ENCODE results near the gene KRT17. TPM values are rescaled to one million over a fixed set of nuclear protein-coding genes. Genes with fewer than 3 reads are reported as not detected.

The KRT17 gene
- total RNA-seq, 3 donors from 2014 or later (not counting 1 experiment from before 2014, with no cell fraction given), result not detected

DNA sequence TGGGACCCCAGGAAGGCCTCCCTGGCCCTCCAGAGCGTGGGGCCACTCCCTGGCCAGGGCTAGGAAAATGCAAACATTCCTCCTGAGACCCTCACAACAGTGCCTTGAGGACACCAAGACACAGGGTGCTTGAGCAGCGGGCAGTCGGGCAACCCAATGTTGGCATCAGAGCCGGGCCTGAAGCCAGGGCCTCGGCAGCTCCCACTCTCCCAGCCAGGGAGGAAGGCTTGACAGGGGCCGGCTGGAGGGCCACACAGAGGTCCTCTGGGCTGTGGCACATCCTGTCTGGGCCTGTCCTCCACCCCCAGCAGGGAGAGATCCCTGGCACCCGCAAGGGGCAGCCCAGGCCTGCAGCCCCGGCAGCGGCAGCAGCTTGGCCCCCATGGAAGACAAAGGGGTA lies 12.3 kb upstream of the KRT17 start:
- no peak for DNase-seq
- H3K9me3 ChIP-seq (ENCODE audit: control insufficient read depth, insufficient read depth, low read length), result no peaks in the 10 kb centered on the region
- no peak overlapping the region for H3K27ac ChIP-seq (ENCODE audit: low read length)
- intact Hi-C loops (cut with micrococcal nuclease), result no loop called here
- H3K36me3 ChIP-seq (ENCODE audit: control insufficient read depth, insufficient read depth, low read length), result no peaks in the 10 kb centered on the region
- no peaks in the 10 kb centered on the region for H3K4me1 ChIP-seq (ENCODE audit: control insufficient read depth, insufficient read depth, low read length)
- 90% methylated on average over 9 of the region's 9 CpGs for WGBS (ENCODE audit: insufficient coverage)
- no peaks in the 10 kb centered on the region for H3K27me3 Mint-ChIP-seq (ENCODE audit: low read depth in 2 of 2)
- H3K27me3 ChIP-seq (ENCODE audit: control insufficient read depth, insufficient read depth, low read length), result no peaks in the 10 kb centered on the region
- no peak for TF ChIP-seq CTCF (IDR thresholded peaks at IDR 0.05)
- no peaks in the 10 kb centered on the region for H3K4me1 Mint-ChIP-seq
- no peak for ATAC-seq
- no peak overlapping the region for H3K27ac Mint-ChIP-seq
- no peaks in the 10 kb centered on the region for H3K36me3 Mint-ChIP-seq
- no peaks in the 10 kb centered on the region for H3K9me3 Mint-ChIP-seq
- no peak overlapping the region for H3K4me3 Mint-ChIP-seq
- H3K4me3 ChIP-seq (ENCODE audit: low read length), result no peak overlapping the region

- ATAC-seq (no peak), DNase-seq (no peak)
- Mint-ChIP-seq H3K36me3 (no peaks in the 10 kb centered on the region), H3K27me3 (ENCODE audit: low read depth in 2 of 2) (no peaks in the 10 kb centered on the region), H3K4me3 (no peak overlapping the region), H3K9me3 (no peaks in the 10 kb centered on the region), H3K27ac (no peak overlapping the region), H3K4me1 (no peaks in the 10 kb centered on the region)
- Histone ChIP-seq H3K27me3 (ENCODE audit: control insufficient read depth, insufficient read depth, low read length) (no peaks in the 10 kb centered on the region), H3K4me1 (ENCODE audit: control insufficient read depth, insufficient read depth, low read length) (no peaks in the 10 kb centered on the region), H3K9me3 (ENCODE audit: control insufficient read depth, insufficient read depth, low read length) (no peaks in the 10 kb centered on the region), H3K27ac (ENCODE audit: low read length) (no peak overlapping the region), H3K36me3 (ENCODE audit: control insufficient read depth, insufficient read depth, low read length) (no peaks in the 10 kb centered on the region), H3K4me3 (ENCODE audit: low read length) (no peak overlapping the region)
- intact Hi-C loops (cut with micrococcal nuclease), result no loop called here
- 83% methylated on average over 28 of the region's 28 CpGs for WGBS (ENCODE audit: insufficient coverage)
- no peak for TF ChIP-seq CTCF (IDR thresholded peaks at IDR 0.05)
Measured at GRCh38 chr17:41635121-41636097, 11.0 kb upstream of the KRT17 start.

- ATAC-seq (no peak), DNase-seq (no peak)
- no peak overlapping the region for H3K27ac Mint-ChIP-seq
- H3K4me3 Mint-ChIP-seq, result no peak overlapping the region
- 92% methylated on average over 7 of the region's 7 CpGs for WGBS (ENCODE audit: insufficient coverage)
- no peaks in the 10 kb centered on the region for H3K4me1 Mint-ChIP-seq
- no peaks in the 10 kb centered on the region for H3K9me3 Mint-ChIP-seq
- no peaks in the 10 kb centered on the region for H3K4me1 ChIP-seq (ENCODE audit: control insufficient read depth, insufficient read depth, low read length)
- no peaks in the 10 kb centered on the region for H3K9me3 ChIP-seq (ENCODE audit: control insufficient read depth, insufficient read depth, low read length)
- intact Hi-C loops (cut with micrococcal nuclease), result no loop called here
- H3K27me3 Mint-ChIP-seq (ENCODE audit: low read depth in 2 of 2), result no peaks in the 10 kb centered on the region
- no peak overlapping the region for H3K27ac ChIP-seq (ENCODE audit: low read length)
- no peaks in the 10 kb centered on the region for H3K27me3 ChIP-seq (ENCODE audit: control insufficient read depth, insufficient read depth, low read length)
- no peak for TF ChIP-seq CTCF (IDR thresholded peaks at IDR 0.05)
- no peaks in the 10 kb centered on the region for H3K36me3 ChIP-seq (ENCODE audit: control insufficient read depth, insufficient read depth, low read length)
- no peaks in the 10 kb centered on the region for H3K36me3 Mint-ChIP-seq
- no peak overlapping the region for H3K4me3 ChIP-seq (ENCODE audit: low read length)
Measured at GRCh38 chr17:41634639-41635038, 10.3 kb upstream of the KRT17 start.
